NCI-H446 treated with DMSO at 0.1 percent for 48 hours (cell line): ENCODE results near the gene COPG2.

ENCODE experiments used
- DNase-seq: peaks from one replicate; lab custom pipeline; 2025; lab: John Stamatoyannopoulos, UW

The COPG2 gene

GRCh38 chr7:130500463-130500862 is 168.1 kb downstream of the COPG2 start:
- no peak for DNase-seq

- no peak for DNase-seq
These were observed 174.1 kb downstream of the COPG2 start for GRCh38 chr7:130494431-130494858.

GRCh38 chr7:130493275-130493873 is 175.2 kb downstream of the COPG2 start:
- no peak for DNase-seq

- no peak for DNase-seq
These were observed 175.8 kb downstream of the COPG2 start for GRCh38 chr7:130492523-130493274.

- DNase-seq: no peak
These were observed 176.6 kb downstream of the COPG2 start, which contains the start of gene MEST for GRCh38 chr7:130491841-130492522. Gene MEST, plus strand, starts transcription at chr7:130492085. Its CDS starts 229 bp downstream, at chr7:130492314.

GRCh38 chr7:130490888-130491804 is 177.4 kb downstream of the COPG2 start:
- no peak for DNase-seq

- DNase-seq: peak; percentile 42
These were observed 178.2 kb downstream of the COPG2 start for GRCh38 chr7:130490311-130490791.

- no peak for DNase-seq
These were observed 179.2 kb downstream of the COPG2 start for GRCh38 chr7:130489140-130489983.

GRCh38 chr7:130488392-130489139 is 180.0 kb downstream of the COPG2 start:
- DNase-seq: no peak

GRCh38 chr7:130486954-130487436 is 181.6 kb downstream of the COPG2 start:
- DNase-seq: no peak

- peak; percentile 53 for DNase-seq
These were observed 182.2 kb downstream of the COPG2 start for GRCh38 chr7:130486114-130486953.

- DNase-seq: no peak
These were observed 182.8 kb downstream of the COPG2 start for GRCh38 chr7:130485734-130486113.

GRCh38 chr7:130483031-130483430 is 185.5 kb downstream of the COPG2 start:
- no peak for DNase-seq

- no peak for DNase-seq
These were observed 186.7 kb downstream of the COPG2 start for GRCh38 chr7:130481898-130482297.

- DNase-seq: no peak
These were observed 188.7 kb downstream of the COPG2 start for GRCh38 chr7:130479716-130480400.

GRCh38 chr7:130478991-130479390 is 189.6 kb downstream of the COPG2 start:
- no peak for DNase-seq

GRCh38 chr7:130476297-130477150 is 192.0 kb downstream of the COPG2 start:
- DNase-seq: no peak
